ENCODE data around the gene NRCAM.

NRCAM gene

DNA sequence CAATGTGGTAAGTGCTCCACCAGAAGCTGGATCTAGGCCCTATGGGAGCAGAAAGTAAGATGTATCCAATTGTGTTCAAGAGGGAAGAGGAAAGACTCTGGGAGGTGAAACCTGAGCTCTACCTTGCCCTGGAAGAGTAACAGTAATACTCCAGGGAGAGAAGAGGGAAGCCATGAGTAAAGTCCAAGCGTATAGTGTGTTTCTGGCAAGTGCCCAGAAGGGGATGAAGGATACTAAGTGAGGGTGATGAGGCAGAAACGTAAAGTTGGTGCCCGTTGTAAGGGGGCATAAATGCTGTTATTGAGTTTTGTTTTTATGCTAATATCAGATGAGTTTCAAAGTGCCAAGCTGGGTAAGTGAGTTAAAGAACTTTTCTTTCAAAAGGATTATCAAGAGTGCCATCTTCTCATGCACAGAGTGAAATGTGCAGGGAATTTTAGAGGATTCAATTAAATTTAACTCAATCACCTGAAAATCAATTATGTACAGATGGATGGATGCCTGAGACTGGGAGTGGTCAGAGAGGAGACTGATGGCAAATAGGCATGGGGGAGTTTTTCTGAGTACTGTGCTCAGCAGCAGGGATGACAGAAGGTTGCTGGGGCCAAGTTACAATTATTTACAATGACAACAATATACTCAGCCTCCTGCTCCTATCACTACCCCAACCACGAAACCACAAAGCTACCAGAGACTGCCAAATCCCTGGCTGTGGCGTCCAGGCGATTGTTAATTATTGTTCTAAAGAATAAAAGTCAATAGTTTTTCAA is 202.8 kb downstream of the NRCAM start:
- no peak for TF ChIP-seq CTCF (IDR thresholded peaks at IDR 0.05; ENCODE audit: low read depth, low read length)
- no peak for DNase-seq (ENCODE audit: extremely low read depth, low read depth)

DNA sequence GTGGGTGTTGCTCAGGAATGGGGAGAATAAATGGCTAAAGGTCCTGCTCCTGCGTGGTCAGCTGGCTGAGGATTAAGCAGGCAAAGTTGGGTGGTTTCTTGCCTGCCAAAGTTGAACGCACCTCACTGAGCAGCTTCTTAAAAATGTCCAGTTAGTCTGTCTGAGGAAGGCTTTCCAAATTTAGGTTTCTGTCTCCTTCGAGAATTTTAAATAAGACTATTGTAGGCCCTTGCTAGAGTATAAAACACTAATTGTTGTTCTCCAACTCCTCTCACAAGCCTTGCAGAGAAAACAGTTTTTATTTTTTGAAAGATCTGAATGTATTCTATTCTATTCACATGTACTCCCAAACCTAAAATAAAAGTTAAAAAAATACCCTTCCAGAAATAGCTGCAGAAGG is 204.1 kb downstream of the NRCAM start:
- no peak for DNase-seq (ENCODE audit: extremely low read depth, low read depth)

GRCh38 chr7:108251700-108252099 is 204.5 kb downstream of the NRCAM start:
- TF ChIP-seq CTCF (IDR thresholded peaks at IDR 0.05; ENCODE audit: low read depth, low read length) = no peak

More for the DNA sequence above, 204.1 kb downstream of the NRCAM start:
- TF ChIP-seq CTCF (IDR thresholded peaks at IDR 0.05; ENCODE audit: low read depth, low read length) = no peak

DNA sequence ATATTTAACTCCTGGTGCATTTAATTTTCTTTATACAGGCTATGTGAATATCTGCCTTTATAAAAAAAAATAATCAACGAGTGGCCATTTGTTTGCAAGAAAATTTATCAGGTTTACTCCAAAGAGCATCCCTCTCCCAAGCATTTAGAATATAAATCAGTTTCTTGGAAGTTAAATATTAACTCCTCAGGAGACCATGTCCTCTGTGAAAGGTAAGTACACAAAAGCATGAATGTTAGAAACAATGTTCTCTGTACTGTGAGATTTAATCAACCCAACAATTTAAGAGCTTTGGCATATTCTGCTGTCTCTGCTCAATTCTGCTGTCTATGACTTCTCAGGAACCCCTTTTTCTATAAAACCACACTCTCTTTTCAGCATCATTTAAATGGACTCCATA is 206.8 kb downstream of the NRCAM start:
- TF ChIP-seq CTCF (IDR thresholded peaks at IDR 0.05; ENCODE audit: low read depth, low read length) = no peak
- DNase-seq (ENCODE audit: extremely low read depth, low read depth) = no peak

More at GRCh38 chr7:108251700-108252099, 204.5 kb downstream of the NRCAM start:
- no peak for DNase-seq (ENCODE audit: extremely low read depth, low read depth)

DNA sequence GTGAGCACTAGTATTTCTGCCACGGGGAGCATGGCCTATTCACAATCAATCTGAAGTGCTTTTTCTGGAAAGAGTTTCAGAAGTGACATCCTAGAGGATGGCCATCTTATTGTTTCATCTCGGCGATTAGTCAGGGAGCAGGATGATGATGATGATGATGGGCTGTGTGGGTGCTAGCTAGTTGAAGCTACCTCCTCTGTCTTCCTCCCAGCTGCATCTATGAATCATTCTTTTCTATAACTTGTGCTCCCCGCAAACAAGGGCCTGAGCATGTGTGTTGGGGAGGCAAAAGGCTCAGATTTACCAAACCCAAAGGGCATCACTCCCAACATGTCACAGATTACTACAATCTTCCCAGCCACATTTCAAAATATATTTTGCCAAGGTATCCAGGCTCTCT is 207.4 kb downstream of the NRCAM start:
- TF ChIP-seq CTCF (IDR thresholded peaks at IDR 0.05; ENCODE audit: low read depth, low read length) = no peak
- no peak for DNase-seq (ENCODE audit: extremely low read depth, low read depth)

DNA sequence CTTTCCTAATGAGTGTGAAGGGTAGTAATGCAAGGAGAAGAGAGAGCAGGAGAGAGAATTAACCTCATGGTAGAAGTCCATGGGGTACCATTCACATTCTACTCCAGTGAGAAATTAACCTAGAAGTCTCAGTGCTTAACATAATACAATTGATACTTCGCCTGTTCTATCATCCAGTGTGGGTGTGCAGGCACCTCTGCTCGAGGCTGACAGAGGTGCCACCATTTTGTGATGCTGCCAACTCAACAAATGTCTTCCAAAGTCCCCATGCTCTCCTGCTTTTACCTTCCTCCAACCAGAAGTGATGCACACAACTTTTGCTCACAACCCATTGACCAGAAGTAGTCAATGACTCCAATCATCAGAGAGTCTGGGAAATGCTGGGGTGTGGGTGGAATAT is 207.8 kb downstream of the NRCAM start:
- no peak for TF ChIP-seq CTCF (IDR thresholded peaks at IDR 0.05; ENCODE audit: low read depth, low read length)
- no peak for DNase-seq (ENCODE audit: extremely low read depth, low read depth)

DNA sequence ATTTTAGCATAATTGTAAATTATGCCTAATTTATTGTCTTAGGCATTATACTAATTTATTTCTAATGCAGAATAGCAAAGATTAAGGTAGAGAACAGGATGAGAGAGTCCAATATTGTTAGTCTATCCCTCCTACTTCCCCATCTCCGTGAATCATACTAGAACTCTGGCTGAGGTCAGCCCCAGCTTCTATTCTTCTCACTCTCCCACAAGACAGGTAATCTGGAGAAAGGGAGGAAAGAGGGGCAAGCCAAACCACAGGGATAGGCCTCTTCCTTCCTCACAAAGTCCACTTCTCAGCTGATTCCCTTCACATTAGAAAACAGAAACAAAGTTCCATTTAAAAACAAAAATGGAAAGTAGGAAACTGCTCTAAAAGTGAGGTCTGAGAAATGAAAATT is 208.6 kb downstream of the NRCAM start:
- DNase-seq (ENCODE audit: extremely low read depth, low read depth) = no peak
- no peak for TF ChIP-seq CTCF (IDR thresholded peaks at IDR 0.05; ENCODE audit: low read depth, low read length)

Data from AG09319 (cell line).